Amygdala (tissue), 56 donors: ENCODE results near the gene TCF7L1.
"Not testable (repeated sequence)": the region's sequence is repeated elsewhere in the genome, so short reads cannot be mapped to it uniquely, and the experiment has no call there.

Source experiments
- DNase-seq, 56 donors: peaks; one replicate each; lab custom pipeline; 2025; lab: John Stamatoyannopoulos, UW

Gene TCF7L1

DNA sequence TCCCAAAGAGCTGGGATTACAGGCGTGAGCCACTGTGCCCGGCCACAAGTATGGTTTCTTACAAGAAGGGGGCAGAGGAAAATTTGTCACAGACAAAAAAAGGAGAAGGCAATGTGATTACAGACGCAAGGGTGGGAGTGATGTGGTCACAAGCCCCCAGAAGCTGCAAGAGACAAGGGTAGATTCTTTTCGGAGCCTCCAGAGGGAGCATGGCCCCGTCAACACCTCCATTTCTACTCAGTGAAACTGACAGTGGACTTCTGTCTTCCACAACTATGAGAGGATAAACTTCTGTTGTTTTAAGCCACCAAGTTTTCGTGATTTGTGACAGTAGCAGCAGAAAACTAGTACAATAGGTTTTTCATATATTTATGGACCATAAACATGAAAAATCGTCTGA lies 2.1 kb upstream of the TCF7L1 start:
- no peak for DNase-seq

DNA sequence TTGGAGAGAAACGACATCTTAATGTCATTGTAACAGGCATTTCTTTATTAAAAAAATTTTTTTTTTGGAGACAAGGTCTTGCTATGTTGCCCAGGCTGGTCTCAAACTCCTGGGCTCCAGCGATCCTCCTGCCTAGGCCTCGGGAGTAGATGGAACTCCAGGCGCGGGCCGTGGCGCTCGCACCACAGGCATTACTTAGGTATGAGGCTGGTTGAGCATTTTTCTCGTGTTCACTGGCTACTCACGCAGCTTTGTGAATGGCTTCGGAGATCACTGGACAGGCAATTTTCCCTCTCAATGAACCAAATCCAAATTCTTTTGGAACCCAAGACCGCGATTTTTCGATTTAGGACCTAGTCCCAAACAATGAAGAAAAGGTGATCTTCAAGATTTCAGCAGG lies 795 bp upstream of the TCF7L1 start:
- DNase-seq: no peak

DNA sequence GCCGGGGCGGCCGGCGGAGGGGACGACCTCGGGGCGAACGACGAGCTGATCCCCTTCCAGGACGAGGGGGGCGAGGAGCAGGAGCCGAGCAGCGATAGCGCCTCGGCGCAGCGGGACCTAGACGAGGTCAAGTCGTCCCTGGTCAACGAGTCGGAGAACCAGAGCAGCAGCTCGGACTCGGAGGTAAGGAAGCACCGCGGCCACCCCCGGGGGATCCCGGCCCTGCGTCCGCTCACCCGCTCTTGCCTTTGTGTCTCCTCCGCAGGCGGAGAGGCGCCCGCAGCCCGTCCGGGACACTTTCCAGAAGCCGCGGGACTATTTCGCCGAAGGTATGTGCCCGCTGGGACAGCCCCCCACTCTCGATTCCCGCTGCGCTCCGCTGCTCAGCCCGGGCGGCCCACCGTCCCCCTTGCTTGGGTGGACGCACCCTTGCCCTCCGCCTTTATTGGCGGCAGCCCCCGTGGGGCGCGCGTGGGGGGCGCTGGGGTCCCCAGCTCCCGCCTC lies 611 bp downstream of the TCF7L1 start:
- DNase-seq: peak in 10 of 56 donors; percentile 3 to 19 (median 10)

DNA sequence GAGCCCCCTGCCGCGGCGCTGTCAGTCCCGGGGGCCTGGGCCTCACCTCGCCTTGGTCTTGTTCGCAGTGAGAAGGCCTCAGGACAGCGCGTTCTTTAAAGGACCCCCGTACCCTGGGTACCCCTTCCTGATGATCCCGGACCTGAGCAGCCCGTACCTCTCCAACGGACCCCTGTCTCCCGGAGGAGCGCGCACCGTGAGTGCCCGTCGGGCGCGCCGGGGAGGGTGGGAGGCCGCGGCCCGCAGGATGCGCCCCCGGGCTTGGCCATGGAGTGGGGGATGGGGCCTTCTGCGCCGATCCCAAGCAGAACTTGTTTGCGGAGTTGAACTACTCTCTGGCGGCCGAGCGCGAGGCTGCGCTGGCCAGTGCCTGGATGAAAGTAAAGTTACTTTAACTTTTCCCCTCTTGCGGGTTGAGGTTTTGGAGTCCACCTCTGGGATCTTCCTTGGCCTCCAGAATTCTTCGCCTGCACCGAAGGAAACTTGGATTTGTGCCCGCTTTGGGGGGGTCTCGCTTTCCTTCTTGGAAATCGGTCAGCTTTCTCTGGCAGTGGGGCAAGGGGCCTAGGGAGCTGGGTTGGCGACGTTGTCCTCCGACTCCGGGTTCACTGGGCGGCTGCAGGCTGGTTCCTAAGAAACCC lies 1.2 kb downstream of the TCF7L1 start:
- DNase-seq: peak in 13 of 56 donors; percentile 2 to 44 (median 20)

DNA sequence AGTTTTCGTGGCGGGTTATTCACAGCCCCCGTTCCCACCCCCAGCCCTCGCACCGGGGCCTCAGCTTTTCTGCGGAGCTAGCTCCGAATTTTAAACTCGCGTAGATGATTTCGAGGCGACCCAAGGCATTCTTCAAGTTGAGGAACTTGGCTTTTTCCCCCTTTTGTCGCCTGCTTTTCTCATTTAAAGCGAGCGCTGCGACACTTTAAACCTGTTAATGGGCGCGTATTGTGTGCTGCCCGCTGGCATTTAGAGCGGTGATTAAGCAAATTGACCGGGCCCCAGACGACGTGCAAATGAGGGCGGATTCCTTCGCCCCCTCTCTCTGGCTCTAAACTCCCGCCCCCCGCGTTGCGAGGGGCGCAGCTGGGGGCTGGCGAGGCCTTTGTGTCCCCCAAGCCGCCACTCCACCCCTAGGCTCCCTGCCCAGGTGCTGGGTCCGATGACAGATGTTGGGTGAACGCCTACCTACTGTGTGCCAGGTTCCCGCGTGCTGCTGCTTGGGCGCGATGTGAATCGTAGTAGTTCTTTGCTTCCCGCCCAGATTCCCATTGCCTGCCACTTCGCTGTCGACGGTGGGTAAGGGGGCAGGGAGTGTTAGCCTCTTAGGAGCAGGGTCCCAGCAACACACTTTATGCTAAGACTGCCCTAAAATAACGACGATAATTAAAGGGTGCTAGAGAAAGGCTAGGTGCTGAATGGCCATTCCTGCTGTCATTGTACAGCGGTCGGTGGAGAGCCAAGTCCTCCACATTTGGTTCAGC lies 1.9 kb downstream of the TCF7L1 start:
- DNase-seq: peak in 1 of 56 donors; percentile 32

DNA sequence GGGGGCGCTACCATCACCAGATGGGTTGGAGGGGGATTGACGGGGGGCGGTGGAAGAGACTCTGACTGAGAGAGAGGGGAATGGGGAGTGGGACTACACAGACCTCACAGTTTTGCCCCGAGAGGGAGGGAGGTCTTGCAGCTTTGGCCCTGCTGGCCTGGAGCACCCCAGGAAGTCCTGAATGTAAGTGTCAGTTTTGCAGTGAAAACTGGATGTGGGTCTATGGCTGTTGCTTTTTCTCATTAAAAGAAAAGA lies 2.4 kb downstream of the TCF7L1 start:
- no peak for DNase-seq

DNA sequence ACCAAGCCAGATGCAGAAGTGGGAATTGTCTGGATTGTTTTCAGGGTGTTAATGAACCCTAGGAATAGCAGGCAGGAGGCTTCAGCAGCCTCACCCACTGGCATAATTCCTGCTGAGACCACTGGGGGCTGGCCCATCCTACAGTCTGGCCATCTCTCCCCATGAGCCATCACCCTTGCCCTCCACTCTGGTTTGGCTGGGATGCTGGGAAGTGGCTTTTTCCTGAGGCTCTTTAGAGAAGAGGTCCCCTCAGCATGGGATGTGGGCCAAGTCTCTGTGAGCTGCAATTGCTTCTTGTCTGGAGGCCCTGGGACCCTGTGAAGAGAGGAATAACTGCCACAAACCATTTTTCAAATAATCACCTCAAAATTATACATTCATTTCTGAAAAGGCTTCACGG lies 4.0 kb downstream of the TCF7L1 start:
- no peak for DNase-seq

DNA sequence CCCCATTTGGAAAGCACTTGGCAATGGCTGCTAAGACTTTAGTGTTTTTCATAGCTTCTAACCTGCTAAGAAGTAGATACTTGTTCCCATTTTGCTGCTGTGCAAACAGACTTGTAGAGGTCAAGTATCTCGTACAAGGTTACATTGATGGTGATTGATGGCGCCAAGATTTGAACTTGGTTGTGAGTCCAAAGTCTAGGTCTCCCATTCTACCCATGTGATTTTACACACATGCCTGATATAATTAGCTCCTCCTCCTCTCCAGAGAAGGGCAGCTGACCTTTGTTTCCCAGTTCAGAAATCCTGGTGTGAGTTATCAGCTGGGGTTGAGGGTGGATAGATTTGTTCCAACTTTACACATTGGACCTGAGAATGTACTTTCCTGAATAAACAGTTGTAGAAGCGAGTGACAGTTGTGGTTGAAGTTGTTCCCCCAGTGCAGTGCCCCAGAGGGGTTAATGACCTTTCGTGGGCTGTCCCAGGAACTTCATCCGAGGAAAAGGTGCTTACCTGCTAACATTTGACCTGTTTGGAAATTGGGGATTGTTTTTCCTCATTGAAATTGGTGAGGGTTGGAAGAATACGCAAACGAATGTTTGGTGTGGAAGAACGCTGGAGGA lies 10.4 kb downstream of the TCF7L1 start:
- no peak for DNase-seq

DNA sequence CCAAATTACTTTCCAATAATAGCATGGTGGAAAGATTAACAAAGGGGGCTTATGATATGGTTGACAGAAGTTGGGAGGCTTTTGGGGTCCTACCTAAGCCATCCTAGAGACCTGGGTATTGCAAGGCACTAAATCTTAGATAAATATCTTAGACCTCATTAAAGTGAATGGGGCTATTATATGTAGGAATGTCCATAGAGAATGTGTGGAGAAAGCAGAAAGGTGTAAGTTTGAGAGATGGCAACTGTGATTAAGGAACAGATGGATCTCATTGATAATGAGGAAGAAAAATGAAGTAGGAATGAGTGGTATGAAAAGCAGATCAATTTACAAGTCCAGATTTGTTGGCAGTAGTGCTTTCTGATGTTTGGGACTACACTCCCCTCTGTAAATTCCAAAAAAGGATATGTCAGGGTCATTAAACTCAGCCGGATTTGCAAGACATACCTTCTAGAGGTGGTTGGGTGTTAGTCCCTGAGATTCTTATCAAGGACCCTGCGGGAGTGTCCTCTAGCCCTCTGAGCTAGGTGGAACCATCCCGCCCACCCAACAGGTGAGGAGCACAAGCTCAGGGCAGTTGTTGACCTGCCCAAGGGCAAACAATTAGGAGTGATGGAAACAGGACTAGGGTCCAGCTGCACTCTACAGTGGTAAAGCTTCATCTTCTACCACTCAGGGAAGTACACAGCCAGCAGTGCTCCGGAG lies 12.1 kb downstream of the TCF7L1 start:
- no peak for DNase-seq

DNA sequence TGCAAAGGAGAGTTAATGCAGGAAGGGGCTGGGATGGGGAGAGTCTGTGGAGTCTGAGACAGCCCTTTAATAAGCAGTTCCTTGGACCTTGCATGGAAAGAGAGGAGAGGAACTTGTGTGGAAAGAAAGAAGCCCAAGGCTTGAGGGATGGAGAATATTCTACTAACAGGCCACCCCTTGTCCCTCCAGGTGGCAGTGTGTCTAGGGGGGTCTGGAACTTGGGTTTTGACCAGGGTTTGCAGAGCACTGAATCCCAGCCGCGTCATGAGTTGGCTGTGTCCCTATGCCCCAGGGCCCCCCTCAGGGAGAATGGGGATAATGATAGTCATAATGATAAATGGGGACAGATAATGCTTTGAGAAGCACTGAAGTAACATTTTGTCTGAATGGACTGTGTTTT lies 15.0 kb downstream of the TCF7L1 start:
- no peak for DNase-seq

DNA sequence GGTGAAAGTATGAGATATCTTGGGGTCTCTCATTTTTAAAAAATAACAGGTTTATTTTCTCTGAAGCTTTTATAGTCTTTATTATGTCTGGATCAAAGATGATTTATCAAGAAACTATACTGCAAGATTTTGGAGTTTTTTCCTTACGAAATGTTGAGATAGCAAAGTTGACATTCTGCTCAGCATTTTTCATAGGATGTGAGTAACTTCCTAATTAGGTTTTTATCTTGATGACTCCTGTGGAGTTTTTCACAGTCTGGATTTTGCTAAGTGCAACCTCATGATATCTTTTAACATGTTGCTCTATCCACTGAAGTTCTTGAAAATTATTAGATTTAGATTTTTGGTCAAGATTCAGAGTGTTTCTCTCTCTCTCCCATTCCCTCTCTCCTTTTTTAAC lies 17.8 kb downstream of the TCF7L1 start:
- no peak for DNase-seq

DNA sequence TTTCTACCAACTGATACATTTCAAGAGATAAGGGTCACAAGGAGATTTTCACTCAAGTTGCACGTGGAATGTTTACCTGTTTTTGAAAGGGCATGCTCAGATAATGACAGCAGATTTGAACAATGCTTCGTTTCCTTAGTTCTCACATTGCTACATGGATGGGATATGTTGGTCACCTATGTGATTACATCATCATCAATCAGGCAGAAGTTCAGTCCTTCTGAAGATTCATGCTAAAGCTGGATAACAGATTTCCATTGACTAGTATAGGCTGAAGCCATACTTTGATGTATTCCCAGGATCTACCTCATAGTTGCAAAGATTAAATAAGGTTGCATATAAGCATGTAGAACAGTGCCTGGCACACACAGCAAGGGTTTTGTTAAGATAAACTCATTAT lies 19.7 kb downstream of the TCF7L1 start:
- no peak for DNase-seq

DNA sequence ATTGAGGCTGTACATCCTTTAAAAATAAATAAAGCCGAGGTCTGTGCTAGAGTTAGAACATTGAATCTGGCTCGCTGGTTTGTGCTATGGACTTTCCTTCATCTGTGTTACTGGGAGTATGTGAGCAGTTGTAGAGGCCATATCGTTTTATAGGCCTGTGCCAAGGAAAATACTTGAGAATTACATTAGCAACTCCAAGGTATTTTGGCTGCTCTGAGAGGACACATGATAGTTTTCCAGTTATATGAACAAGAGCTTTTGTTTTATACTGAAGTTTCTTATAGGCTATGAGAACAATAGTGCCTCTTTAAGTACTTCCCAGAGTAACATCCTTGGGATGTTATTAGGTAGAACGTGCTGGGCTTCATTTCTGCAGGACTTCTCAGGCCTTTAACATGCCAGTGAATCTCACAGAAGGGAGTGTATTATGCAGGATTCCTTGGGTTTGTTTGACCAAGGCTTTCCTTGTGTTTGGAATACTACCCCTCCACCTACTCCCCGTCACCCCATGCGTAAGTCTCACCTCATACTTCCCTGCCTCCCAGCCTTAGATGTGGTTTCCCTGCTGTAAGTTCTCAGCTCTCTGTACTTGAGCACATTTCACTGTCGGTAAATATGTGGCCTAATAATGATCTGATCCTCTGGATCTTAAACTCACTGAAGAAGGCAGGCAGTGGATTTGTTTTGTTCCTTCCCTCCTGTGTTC lies 21.0 kb downstream of the TCF7L1 start:
- DNase-seq: no peak

DNA sequence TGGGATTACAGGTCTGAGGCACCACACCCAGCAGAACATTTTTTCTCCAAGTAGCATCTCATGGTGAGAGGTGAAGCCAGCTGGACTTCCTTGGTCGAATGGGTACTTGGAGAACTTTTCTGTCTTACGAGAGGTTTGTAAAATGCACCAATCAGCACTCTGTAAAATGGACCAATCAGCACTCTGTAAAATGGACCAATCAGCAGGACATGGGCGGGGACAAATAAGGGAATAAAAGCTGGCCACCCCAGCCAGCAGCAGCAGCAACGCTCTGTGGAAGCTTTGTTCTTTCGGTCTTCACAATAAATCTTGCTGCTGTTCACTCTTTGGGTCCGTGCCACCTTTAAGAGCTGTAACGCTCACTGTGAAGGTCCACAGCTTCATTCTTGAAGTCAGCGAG lies 21.9 kb downstream of the TCF7L1 start:
- not testable (repeated sequence) for DNase-seq

DNA sequence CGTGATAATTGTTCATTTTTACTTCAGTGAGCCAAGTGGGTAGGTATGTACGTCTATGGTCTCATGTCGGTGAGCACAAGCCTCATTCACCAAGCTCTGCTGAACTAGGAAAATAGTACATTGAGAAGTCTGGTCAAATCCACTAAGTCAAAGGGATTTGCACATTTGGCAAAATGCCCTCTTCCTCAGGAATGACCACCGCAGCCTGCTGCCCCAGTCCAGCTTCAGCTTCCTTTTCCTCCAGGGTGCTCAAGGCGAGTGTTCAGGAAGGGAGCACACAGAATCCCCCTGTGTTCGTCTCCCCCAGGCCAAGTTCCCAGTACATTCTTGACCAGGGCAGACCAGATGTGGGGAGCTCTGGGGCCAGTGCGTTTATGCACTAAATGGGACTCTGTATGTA lies 23.0 kb downstream of the TCF7L1 start:
- DNase-seq: no peak

DNA sequence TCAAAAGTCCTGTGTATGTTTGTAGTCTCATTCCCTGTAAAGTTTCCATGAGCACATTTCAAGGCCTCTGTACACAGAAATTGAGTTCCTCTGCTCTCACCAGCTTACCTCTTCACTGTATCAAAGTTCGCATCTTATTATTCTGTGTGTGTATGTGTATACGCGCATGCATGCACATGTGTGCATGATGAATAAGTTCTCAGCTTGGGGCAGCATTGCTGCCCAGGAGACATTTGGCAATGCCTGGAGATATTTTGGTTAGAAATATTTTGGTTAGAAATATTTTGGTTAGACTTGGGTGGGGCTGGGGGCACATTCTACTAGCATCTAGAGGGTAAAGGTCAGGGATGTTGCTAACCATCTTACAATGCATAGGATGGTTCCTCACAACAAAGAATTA lies 23.4 kb downstream of the TCF7L1 start:
- no peak for DNase-seq

DNA sequence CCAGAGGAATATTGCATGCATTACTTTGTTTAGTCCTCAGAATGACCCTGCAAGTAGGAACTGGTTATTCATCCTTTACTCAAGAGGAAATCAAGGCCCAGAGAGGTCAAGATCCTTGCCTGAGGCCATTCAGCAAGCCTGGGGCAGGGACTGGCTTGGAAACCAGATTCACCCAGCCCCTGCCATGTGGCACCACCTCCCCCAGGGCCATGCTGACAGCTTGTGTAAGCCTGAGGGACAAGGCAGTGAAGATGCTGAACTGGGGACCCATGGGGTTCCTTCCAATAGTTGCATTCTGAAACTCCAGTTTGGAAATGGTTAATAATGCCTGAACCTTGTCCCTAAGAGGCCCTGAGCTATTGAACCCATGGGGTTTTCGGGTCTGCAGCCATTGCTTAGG lies 24.2 kb downstream of the TCF7L1 start:
- DNase-seq: no peak

DNA sequence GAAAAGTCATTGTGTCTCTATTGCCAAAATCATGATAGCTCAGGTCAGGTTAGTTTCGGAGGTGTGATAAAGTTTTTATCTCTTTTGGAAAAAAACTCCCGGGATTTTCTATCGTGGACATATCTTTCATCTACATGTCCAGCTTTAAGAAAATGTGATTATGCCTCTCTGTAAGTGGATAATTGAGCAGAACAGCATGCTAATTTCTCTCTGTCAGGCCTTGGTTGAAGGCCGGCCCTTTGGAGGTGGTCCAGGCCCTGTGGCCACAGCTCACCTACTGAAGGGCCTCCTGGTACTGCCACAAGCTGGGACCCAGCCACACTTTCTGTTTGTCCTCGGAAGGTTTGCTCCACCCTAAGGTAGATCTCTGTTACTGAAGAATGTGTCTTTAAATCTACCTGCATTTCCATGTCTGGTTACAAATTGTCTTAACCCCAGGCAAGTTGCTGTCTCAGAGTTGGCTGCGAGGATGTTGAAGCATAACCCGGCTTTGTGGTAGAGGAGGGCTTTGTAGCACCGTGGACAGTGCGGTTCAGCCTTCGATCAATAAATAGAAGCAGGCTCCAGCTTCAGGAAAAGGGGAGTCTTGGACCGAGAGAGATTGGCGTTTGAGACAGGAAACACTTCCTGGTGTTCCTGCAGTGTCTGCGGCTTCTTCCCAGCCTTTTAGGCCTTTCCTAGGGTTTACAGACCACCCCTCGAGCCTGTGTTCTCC lies 25.5 kb downstream of the TCF7L1 start:
- no peak for DNase-seq

DNA sequence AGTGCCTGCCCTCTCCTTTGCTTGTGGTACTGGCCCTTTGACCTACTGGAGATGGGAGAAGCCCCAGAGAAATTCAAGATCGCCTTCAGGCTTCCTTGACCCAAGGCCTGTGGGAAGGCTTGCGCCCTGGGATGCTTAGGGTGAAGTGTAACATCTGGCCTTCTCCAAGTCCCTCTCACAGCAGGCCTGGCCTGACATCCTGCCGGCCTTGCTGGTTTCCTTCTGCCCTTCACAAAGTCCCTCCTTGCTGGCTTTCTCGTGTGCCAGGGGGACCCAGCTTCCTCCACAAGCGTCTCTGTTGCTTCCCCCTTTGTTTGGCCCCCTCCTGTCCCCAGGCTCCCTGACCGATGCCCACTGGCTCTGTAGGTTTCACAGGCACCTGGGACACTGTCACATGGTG lies 26.4 kb downstream of the TCF7L1 start:
- no peak for DNase-seq
